Body of pancreas (tissue), 4 donors: ENCODE data around the gene SLC5A3. TPM values are rescaled to one million over a fixed set of nuclear protein-coding genes. Genes with fewer than 3 reads are reported as not detected.

ENCODE experiments used
- ATAC-seq: fragments of 150-250 bp; one replicate; pipeline ENCODE4 v1.9.1; 2016
- DNase-seq, 4 donors: peaks; one replicate each; pipeline ENCODE4 v3.0.0-alpha.2; 2019
- H3K27ac ChIP-seq, 4 donors: fragments of 200-600 bp; sonication (generic); 1 replicate in 3 of 4; 2 replicates in 1 of 4; pipeline versions ENCODE4 v1.5.1 to v1.6.1; 2016 to 2019; ENCODE audit warnings: mild to moderate bottlenecking in 1 of 4, mixed read lengths in 1 of 4, moderate library complexity in 1 of 4
- H3K27me3 ChIP-seq, 2 donors: fragments of 200-600 bp; sonication (generic); one replicate each; pipeline ENCODE4 v1.6.0; 2016; ENCODE audit warnings: mild to moderate bottlenecking in 1 of 2
- H3K36me3 ChIP-seq, 2 donors: fragments of 200-600 bp; sonication (generic); replicated peaks in 1 of 2; 2 replicates each; pipeline ENCODE4 v1.5.1; 2016; ENCODE audit warnings: low read depth in 2 of 2; ENCODE audit not compliant: insufficient read depth in 1 of 2
- H3K4me1 ChIP-seq: fragments of 200-600 bp; sonication (generic); one replicate; pipeline ENCODE4 v1.6.0; 2016
- H3K4me3 ChIP-seq, 2 donors: fragments of 200-600 bp; sonication (generic); 1 replicate in 1 of 2; 2 replicates in 1 of 2; pipeline ENCODE4 v1.5.1; 2016 to 2019
- H3K9me3 ChIP-seq, 3 donors: fragments of 200-600 bp; sonication (generic); 1 replicate in 2 of 3; 2 replicates in 1 of 3; pipeline ENCODE4 v1.5.1; 2016
- CTCF ChIP-seq, 7 experiments: fragments of 450-650 bp in 4 of 7; fragments of 200-600 bp in 3 of 7; sonication (generic) in 3 of 7; IDR thresholded peaks; one replicate each; pipeline ENCODE4 v1.5.1; 2016 to 2019; ENCODE audit warnings: antibody characterized with exemption in 7 of 7
- POLR2A ChIP-seq, 3 donors: fragments of 450-650 bp; IDR thresholded peaks; one replicate each; pipeline ENCODE4 v1.6.1; 2016; ENCODE audit warnings: antibody characterized with exemption in 3 of 3, mild to moderate bottlenecking in 2 of 3
- WGBS, 2 donors: methylation state at CpG; one replicate each; pipeline ENCODE4 v1.1.5; 2017; 5-methylcytosine and 5-hydroxymethylcytosine counted together
- intact Hi-C: fragments of 100-400 bp; cut with DNase I; formaldehyde crosslinking; loops from one replicate; pipeline ENCODE4 v1.15.1; 2023
- total RNA-seq, 2 donors: library from RNA; depleted of rRNA; stranded (reverse); fragments of >200 nt; gene quantifications; one replicate each; pipeline ENCODE4 v1.1.0, GENCODE V29; 2016

The SLC5A3 gene
- total RNA-seq, 2 donors from 2014 or later, result 7.3 to 7.8 TPM

GRCh38 chr21:34061983-34062382, 11.4 kb upstream of the SLC5A3 start:
- H3K9me3 ChIP-seq, result no peaks in the 10 kb centered on the region
- no peaks in the 10 kb centered on the region for H3K27me3 ChIP-seq
- no peak overlapping the region for H3K27ac ChIP-seq
- no peak for TF ChIP-seq CTCF (IDR thresholded peaks at IDR 0.05)
- H3K4me3 ChIP-seq, result no peak overlapping the region
- H3K4me1 ChIP-seq, result no peaks in the 10 kb centered on the region
- no peak for ATAC-seq
- intact Hi-C loops, result no loop called here
- no peaks in the 10 kb centered on the region for H3K36me3 ChIP-seq
- 80 to 88% methylated on average over 3 of the region's 3 CpGs for WGBS, 2 donors
- no peak for DNase-seq

GRCh38 chr21:34065027-34065426, 8.4 kb upstream of the SLC5A3 start:
- Histone ChIP-seq H3K9me3 (no peaks in the 10 kb centered on the region), H3K27ac (no peak overlapping the region), H3K36me3 (no peaks in the 10 kb centered on the region), H3K4me1 (no peaks in the 10 kb centered on the region), H3K27me3 (no peaks in the 10 kb centered on the region), H3K4me3 (no peak overlapping the region)
- no peak for TF ChIP-seq CTCF (IDR thresholded peaks at IDR 0.05)
- no peak for TF ChIP-seq POLR2A (IDR thresholded peaks at IDR 0.05)
- intact Hi-C loops, result no loop called here
- ATAC-seq (no peak), DNase-seq (no peak)
- WGBS, 2 donors, result 63 to 67% methylated on average over 3 of the region's 3 CpGs

GRCh38 chr21:34071683-34072082, 1.7 kb upstream of the SLC5A3 start:
- H3K4me1 ChIP-seq, result peaks cover 19% of the 10 kb centered on the region
- no peak overlapping the region for H3K4me3 ChIP-seq
- 86 to 87% methylated on average over 9 of the region's 9 CpGs for WGBS, 2 donors
- no peak for ATAC-seq
- no peak overlapping the region for H3K27ac ChIP-seq
- TF ChIP-seq POLR2A (IDR thresholded peaks at IDR 0.05) (no peak), CTCF (IDR thresholded peaks at IDR 0.05) (no peak)
- H3K27me3 ChIP-seq, result no peaks in the 10 kb centered on the region
- intact Hi-C loops, result no loop called here
- H3K36me3 ChIP-seq, result no peaks in the 10 kb centered on the region
- no peaks in the 10 kb centered on the region for H3K9me3 ChIP-seq
- DNase-seq, result no peak

- ATAC-seq (peak; percentile 57), DNase-seq (peak; percentile 67 to 84 (median 73))
Observed at GRCh38 chr21:34072145-34073031, 990 bp upstream of the SLC5A3 start.

More at GRCh38 chr21:34072145-34073031, 990 bp upstream of the SLC5A3 start:
- H3K4me1 ChIP-seq, result peaks cover 19% of the 10 kb centered on the region
- no peaks in the 10 kb centered on the region for H3K9me3 ChIP-seq
- peak overlapping the region; percentile 79 to 90 (median 84) for H3K27ac ChIP-seq
- TF ChIP-seq CTCF (IDR thresholded peaks at IDR 0.05) (no peak), POLR2A (IDR thresholded peaks at IDR 0.05) (peak in 1 of 3 donors; percentile 26)
- intact Hi-C loops, result no loop called here
- no peaks in the 10 kb centered on the region for H3K27me3 ChIP-seq
- no peaks in the 10 kb centered on the region for H3K36me3 ChIP-seq
- H3K4me3 ChIP-seq, result peak overlapping the region; percentile 35 to 55
- 25 to 61% methylated on average over 9 to 32 of the region's 32 CpGs for WGBS, 2 donors
